HL-60 (cell line): ENCODE measurements around the gene ATP2B2.
"Not testable (repeated sequence)": the region's sequence is repeated elsewhere in the genome, so short reads cannot be mapped to it uniquely, and the experiment has no call there.

Experiments
- DNase-seq, 2 experiments: peaks; one replicate each; pipeline ENCODE4 v3.0.0-alpha.2; 2010 to 2020; ENCODE audit warnings: low read depth in 1 of 2, low spot score in 1 of 2
- H3K27ac ChIP-seq: fragments of 250-450 bp; sonication (Bioruptor Pico); replicated peaks from 2 replicates; pipeline ENCODE4 v1.5.1; 2020; ENCODE audit warnings: mild to moderate bottlenecking, moderate library complexity
- H3K27me3 ChIP-seq: fragments of 250-450 bp; sonication (Bioruptor Pico); 2 replicates; pipeline ENCODE4 v1.5.1; 2021; ENCODE audit warnings: mild to moderate bottlenecking, moderate library complexity; ENCODE audit not compliant: insufficient read depth, poor library complexity, severe bottlenecking
- H3K4me3 ChIP-seq: replicated peaks from 2 replicates; pipeline ENCODE4 v1.5.1; 2011; ENCODE audit warnings: mild to moderate bottlenecking, control low read depth, low read length; ENCODE audit not compliant: insufficient read depth
- CTCF ChIP-seq: IDR thresholded peaks from one replicate; pipeline ENCODE4 v1.5.1; 2011; ENCODE audit warnings: low read length, control low read depth, inconsistent platforms; ENCODE audit not compliant: insufficient read depth
- GABPA ChIP-seq: IDR thresholded peaks from 2 replicates; pipeline ENCODE4 v1.6.1; 2012; ENCODE audit warnings: low read depth
- POLR2AphosphoS5 ChIP-seq: IDR thresholded peaks from 2 replicates; pipeline ENCODE4 v1.6.1; 2012; ENCODE audit warnings: low read depth
- SPI1 ChIP-seq: IDR thresholded peaks from 2 replicates; pipeline ENCODE4 v1.6.1; 2012; ENCODE audit warnings: low read depth, mild to moderate bottlenecking, borderline replicate concordance
- TF ChIP-seq, protein P1 (sequence below): IDR thresholded peaks from 2 replicates; pipeline ENCODE4 v1.6.1; 2012; ENCODE audit warnings: low read depth; ENCODE audit not compliant: insufficient replicate concordance

Gene ATP2B2

DNA sequence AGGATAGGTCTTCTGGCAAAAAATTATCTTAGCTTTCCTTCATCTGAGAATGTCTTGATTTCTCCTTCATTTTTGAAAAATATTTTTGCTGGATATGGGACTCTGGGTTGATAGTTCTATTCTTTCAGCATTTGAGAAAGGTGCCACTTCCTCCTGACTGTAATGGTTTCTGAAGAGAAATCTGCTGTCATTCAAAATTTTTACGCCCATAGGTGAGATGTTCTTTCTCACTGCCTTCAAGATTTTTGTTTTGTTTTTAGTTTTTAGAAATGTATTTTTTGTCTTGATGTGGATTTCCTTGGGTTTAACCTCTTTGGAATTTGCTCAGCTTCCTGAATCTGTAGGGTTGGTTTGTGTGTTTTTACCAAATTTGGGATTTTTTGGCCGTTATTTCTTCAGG, 37.1 kb upstream of the ATP2B2 start:
- peaks cover 2% of the 10 kb centered on the region for H3K27me3 ChIP-seq
- no peak for TF ChIP-seq SPI1
- no peak for TF ChIP-seq CTCF
- no peak for TF ChIP-seq POLR2AphosphoS5
- no peak for TF ChIP-seq GABPA
- TF ChIP-seq, protein P1, sequence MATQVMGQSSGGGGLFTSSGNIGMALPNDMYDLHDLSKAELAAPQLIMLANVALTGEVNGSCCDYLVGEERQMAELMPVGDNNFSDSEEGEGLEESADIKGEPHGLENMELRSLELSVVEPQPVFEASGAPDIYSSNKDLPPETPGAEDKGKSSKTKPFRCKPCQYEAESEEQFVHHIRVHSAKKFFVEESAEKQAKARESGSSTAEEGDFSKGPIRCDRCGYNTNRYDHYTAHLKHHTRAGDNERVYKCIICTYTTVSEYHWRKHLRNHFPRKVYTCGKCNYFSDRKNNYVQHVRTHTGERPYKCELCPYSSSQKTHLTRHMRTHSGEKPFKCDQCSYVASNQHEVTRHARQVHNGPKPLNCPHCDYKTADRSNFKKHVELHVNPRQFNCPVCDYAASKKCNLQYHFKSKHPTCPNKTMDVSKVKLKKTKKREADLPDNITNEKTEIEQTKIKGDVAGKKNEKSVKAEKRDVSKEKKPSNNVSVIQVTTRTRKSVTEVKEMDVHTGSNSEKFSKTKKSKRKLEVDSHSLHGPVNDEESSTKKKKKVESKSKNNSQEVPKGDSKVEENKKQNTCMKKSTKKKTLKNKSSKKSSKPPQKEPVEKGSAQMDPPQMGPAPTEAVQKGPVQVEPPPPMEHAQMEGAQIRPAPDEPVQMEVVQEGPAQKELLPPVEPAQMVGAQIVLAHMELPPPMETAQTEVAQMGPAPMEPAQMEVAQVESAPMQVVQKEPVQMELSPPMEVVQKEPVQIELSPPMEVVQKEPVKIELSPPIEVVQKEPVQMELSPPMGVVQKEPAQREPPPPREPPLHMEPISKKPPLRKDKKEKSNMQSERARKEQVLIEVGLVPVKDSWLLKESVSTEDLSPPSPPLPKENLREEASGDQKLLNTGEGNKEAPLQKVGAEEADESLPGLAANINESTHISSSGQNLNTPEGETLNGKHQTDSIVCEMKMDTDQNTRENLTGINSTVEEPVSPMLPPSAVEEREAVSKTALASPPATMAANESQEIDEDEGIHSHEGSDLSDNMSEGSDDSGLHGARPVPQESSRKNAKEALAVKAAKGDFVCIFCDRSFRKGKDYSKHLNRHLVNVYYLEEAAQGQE, result no peak
- no peak overlapping the region for H3K4me3 ChIP-seq
- no peak for DNase-seq
- no peak overlapping the region for H3K27ac ChIP-seq

DNA sequence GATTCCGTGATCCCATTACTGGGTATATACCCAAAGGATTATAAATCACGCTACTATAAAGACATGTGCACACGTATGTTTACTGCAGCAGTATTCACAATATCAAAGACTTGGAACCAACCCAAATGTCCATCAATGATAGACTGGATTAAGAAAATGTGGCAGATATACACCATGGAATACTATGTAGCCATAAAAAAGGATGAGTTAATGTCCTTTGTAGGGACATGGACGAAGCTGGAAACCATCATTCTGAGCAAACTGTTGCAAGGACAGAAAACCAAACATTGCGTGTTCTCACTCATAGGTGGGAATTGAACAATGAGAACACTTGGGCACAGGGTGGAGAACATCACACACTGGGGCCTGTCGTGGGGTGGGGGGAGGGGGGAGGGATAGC, 35.0 kb upstream of the ATP2B2 start:
- DNase-seq, H3K27ac ChIP-seq, H3K4me3 ChIP-seq, H3K27me3 ChIP-seq: not testable (repeated sequence)

- Histone ChIP-seq H3K27ac (no peak overlapping the region), H3K27me3 (peaks cover 5% of the 10 kb centered on the region), H3K4me3 (no peak overlapping the region)
- DNase-seq, result no peak
- TF ChIP-seq POLR2AphosphoS5, result no peak
- TF ChIP-seq GABPA, result no peak
- TF ChIP-seq, protein P1, result no peak
- TF ChIP-seq SPI1, result no peak
- no peak for TF ChIP-seq CTCF
These were observed 28.7 kb upstream of the ATP2B2 start for GRCh38 chr3:10534066-10534465.

DNA sequence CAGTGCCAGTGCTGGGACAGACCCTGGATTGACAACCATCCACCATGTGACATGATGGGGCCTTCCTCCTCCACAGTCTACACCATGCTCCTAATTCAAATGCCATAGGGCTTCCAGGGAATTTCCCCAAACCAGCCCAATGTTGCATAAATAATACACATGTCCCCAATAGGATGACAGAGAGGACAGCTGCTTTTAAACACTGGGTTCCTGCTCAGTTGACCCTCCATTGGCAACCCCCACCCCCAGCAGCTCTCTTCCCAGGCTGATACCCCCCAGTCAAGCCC, 28.3 kb upstream of the ATP2B2 start:
- DNase-seq, result no peak
- H3K4me3 ChIP-seq, result no peak overlapping the region
- H3K27ac ChIP-seq, result no peak overlapping the region
- TF ChIP-seq SPI1 (no peak), GABPA (no peak), CTCF (no peak), POLR2AphosphoS5 (no peak)
- TF ChIP-seq, protein P1, result no peak
- H3K27me3 ChIP-seq, result peaks cover 5% of the 10 kb centered on the region
